HG02623 (cell line): Measurements from ENCODE around the gene TMPRSS5.
"Not testable (repeated sequence)": the region's sequence is repeated elsewhere in the genome, so short reads cannot be mapped to it uniquely, and the experiment has no call there.

Experiments
- ATAC-seq: cut with Tn5 transposase; IDR thresholded peaks from one replicate; pipeline ENCODE4 v1.9.1; 2021; ENCODE audit warnings: moderate library complexity; ENCODE audit not compliant: unreplicated experiment

Gene TMPRSS5

GRCh38 chr11:113705871-113706655 is at the start of gene TMPRSS5:
Gene TMPRSS5, minus strand, starts transcription at chr11:113706308. Its CDS starts 84 bp downstream, at chr11:113706224.
- no peak for ATAC-seq

GRCh38 chr11:113752932-113753331 is 46.8 kb upstream of the TMPRSS5 start:
- no peak for ATAC-seq

GRCh38 chr11:113736323-113736722 is 30.2 kb upstream of the TMPRSS5 start:
- no peak for ATAC-seq

- ATAC-seq = no peak
These were observed 26.0 kb upstream of the TMPRSS5 start for GRCh38 chr11:113732092-113732491.

GRCh38 chr11:113730887-113731726 is 25.0 kb upstream of the TMPRSS5 start:
- no peak for ATAC-seq

DNA sequence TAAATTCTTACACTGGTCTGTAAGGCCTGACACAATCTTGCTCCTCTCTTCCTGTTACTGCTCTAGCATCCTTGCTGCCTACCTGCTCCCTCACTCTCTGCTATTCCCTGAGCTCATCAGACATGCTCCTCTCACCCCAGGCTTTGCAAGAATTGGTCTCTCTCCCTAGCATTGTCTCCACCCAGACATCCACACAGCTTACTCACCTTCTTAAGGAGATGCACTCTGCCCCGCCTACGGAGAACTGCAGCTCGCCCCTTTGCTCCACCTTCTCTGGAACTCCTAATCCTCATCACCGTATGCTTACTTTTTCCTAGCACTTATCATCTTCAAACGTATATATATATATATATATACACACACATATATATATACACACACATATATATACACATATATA is 23.3 kb upstream of the TMPRSS5 start:
- no peak for ATAC-seq

DNA sequence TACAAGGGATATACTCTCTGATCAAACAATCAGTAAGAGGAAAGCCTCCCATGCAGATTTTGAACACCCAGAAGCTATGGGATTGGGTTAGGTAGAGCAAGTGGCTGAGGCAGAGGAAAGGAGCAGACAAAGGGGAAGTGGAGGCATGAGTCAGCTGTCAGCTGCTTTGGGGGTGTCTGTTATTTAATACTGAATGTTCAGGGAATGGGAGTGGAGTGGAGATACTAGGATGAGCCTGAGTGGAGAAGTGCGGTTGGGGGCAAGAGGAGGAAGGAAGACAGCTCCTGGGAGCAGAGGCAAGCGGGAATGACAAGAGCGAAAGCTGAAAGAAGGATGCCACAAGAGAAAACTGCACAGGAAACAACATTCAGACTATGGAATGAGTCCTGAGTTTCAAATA is 22.7 kb upstream of the TMPRSS5 start:
- no peak for ATAC-seq

GRCh38 chr11:113725913-113726312 is 19.8 kb upstream of the TMPRSS5 start:
- no peak for ATAC-seq

DNA sequence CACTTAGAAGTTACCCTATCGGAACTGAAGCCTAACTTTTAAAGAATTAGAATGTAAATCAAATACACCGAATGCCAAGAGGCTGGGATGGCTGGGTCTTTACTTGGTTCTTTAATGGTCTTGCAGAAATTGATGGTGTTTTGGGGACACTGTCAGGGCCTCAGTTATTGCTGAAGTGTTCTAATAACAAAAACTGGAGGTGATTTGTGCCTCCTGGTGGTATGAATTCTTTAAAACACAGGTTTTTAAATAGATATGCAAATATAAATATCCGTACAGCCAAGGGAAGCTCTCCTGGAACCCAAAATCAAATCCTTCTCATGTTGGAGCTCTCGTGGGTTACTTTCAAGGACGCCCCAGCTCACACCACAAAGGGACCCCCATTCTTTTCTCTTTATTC is 19.3 kb upstream of the TMPRSS5 start:
- no peak for ATAC-seq

DNA sequence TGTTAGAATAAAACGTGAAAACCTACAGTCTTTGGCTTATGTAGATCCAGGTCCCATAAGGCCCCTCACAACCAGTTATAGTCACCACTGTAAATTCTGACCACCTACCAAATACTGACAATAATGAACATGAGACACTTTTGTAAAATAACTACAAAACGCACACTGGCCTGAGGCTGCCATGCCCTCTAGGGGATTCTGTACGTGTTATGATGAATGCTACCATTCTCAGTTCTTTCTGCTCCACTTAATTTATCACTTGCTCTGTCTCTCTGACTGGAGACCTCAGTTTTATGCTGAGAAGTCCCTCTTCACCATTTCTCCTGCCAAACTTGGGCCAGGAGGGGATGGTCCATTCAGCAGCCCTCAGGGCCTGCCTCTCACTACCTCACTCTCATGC is 18.7 kb upstream of the TMPRSS5 start:
- ATAC-seq = no peak

DNA sequence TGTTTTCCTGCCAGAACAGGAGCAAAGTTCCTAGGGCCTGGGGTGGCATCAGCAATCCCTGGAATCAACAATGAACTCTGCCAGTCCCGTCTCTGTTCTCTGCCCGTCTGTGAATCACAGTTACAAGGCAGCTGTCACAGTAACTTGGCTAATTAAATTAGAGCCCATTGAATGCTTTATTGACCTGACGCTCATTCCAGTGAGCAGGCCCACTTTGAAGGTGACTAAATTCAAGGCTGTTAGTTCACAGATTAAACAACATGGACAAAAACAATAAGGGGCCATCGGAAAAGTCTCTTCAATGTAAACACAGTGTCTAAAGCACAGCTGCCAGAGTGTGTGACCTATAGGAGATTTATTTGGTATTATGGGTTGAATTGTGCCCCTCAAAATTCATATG is 17.7 kb upstream of the TMPRSS5 start:
- ATAC-seq = no peak

DNA sequence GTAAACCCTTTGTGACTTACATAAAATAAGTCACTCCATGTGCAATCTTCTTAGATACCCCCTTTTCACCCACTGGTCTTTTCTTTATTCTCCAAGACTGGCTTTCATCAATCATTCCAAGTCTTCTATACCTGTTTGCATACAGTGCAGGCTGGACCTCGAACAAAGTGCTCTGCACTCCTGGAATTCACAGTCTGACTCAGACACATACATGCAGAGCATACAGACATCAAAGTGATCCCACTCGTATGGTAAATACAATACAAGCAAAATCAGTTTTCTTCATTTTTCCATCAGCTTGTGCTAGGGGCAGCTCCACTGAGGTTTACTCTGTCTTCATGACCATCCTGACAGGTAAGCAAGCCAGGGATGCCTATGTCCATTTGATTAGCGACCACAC is 16.8 kb upstream of the TMPRSS5 start:
- no peak for ATAC-seq

- no peak for ATAC-seq
These were observed 16.1 kb upstream of the TMPRSS5 start for GRCh38 chr11:113722221-113722620.

DNA sequence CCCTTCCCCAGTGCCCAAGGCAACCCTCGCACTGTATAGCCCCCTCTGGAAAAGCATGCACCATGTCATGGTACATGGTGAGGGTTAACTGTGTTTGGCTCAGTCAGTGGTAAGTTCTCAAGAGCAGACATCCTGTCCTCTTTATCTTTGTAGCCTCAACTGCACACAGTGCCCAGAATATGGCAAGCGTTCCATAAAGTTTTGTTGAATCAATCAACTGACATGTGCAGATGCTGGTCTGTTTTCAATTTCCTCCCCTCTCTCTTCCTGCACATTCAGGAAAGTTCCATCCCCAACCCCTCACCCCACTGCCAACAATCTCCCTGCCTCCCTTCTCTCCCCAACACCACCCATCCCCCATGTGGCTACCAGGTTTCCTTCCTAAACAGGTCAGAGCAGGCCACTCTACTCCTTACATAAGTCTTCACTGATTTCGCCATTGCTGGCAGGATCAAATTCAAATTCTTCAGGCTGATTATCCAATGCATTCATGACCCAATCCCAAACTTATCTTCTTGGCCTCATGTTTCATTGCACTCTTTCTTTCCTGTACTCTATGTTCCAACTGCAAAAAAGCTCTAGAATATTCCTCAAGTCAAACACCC is 15.5 kb upstream of the TMPRSS5 start:
- ATAC-seq = no peak

GRCh38 chr11:113720478-113720877 is 14.4 kb upstream of the TMPRSS5 start:
- ATAC-seq = not testable (repeated sequence)

GRCh38 chr11:113715882-113716625 is 9.9 kb upstream of the TMPRSS5 start:
- no peak for ATAC-seq

GRCh38 chr11:113715273-113715672 is 9.2 kb upstream of the TMPRSS5 start:
- ATAC-seq = no peak

- ATAC-seq = no peak
These were observed 4.9 kb upstream of the TMPRSS5 start for GRCh38 chr11:113710989-113711388.

GRCh38 chr11:113703551-113703950 is 2.6 kb downstream of the TMPRSS5 start:
- not testable (repeated sequence) for ATAC-seq

DNA sequence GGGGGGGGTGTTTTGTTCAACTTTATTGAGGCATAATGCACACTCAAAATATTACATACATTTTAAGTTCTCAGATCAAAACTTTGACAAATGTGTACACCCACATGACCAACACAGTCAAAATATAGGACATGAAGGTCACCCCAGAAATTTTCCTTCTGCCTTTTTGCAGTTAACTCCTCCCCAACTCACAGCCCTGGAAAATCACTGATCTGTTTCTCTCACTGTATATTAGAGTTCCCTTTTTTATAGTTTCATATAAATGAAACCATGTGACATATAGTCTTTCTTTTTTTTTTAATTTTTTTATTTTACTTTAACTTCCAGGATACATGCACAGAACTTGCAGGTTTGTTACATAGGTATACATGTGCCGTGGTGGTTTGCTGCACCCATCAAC is 4.6 kb downstream of the TMPRSS5 start:
- ATAC-seq = no peak

DNA sequence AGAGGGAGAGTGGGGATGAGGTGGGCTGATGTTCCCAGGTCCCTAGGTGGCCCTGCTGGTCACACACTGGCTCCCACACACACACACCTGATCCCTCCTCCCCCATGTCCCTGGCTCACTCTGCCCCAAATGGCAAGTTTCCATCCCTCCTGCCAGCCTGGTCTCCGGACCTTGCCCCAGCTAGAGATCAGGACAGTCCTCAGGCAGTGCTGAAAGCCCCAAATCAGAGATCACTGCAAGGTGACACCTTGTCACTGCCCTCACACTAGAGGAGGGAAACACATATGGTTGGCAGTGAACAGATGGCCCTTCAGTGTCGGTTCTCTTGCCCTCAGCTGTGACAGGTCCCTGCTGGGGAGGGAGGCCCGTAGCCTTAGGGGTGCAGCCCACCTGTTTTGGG is 7.6 kb downstream of the TMPRSS5 start:
- ATAC-seq = no peak
